Liver (tissue), 9 donors: ENCODE data around the gene KCNMA1. TPM values are rescaled to one million over a fixed set of nuclear protein-coding genes. Genes with fewer than 3 reads are reported as not detected.

ENCODE experiments used
- DNase-seq: peaks from one replicate; pipeline ENCODE4 v3.0.0-alpha.2; 2017; ENCODE audit warnings: low spot score
- H3K27ac ChIP-seq, 2 donors: one replicate each; pipeline ENCODE4 v1.7.0; 2013; ENCODE audit warnings: inconsistent platforms in 2 of 2, low read length in 2 of 2, control low read depth in 1 of 2, low read depth in 1 of 2, mild to moderate bottlenecking in 1 of 2
- H3K27me3 ChIP-seq, 4 donors: one replicate each; pipeline versions ENCODE4 v1.6.1 to v1.7.0; 2013; ENCODE audit warnings: low read length in 3 of 4, inconsistent platforms in 1 of 4, mild to moderate bottlenecking in 1 of 4, moderate library complexity in 1 of 4; ENCODE audit not compliant: control insufficient read depth in 4 of 4, insufficient read depth in 4 of 4
- H3K36me3 ChIP-seq, 4 donors: one replicate each; pipeline versions ENCODE4 v1.6.1 to v1.7.0; 2013; ENCODE audit warnings: low read length in 3 of 4, mild to moderate bottlenecking in 3 of 4, low read depth in 1 of 4, moderate library complexity in 1 of 4; ENCODE audit not compliant: control insufficient read depth in 4 of 4, insufficient read depth in 3 of 4
- H3K4me1 ChIP-seq, 4 donors: one replicate each; pipeline versions ENCODE4 v1.6.1 to v1.7.0; 2013; ENCODE audit warnings: low read length in 3 of 4, mild to moderate bottlenecking in 3 of 4, moderate library complexity in 1 of 4; ENCODE audit not compliant: control insufficient read depth in 4 of 4, insufficient read depth in 4 of 4
- H3K4me3 ChIP-seq, 3 donors: one replicate each; pipeline versions ENCODE4 v1.6.1 to v1.7.0; 2013; ENCODE audit warnings: low read length in 3 of 3, control low read depth in 1 of 3, low read depth in 1 of 3, mild to moderate bottlenecking in 1 of 3
- H3K9ac ChIP-seq, 2 donors: one replicate each; pipeline ENCODE4 v1.7.0; 2013; ENCODE audit warnings: low read length in 2 of 2, mild to moderate bottlenecking in 2 of 2, moderate library complexity in 2 of 2, control low read depth in 1 of 2, low read depth in 1 of 2
- H3K9me3 ChIP-seq, 4 donors: one replicate each; pipeline versions ENCODE4 v1.6.1 to v1.7.0; 2013; ENCODE audit warnings: low read length in 3 of 4; ENCODE audit not compliant: control insufficient read depth in 4 of 4
- CTCF ChIP-seq: fragments of 150-350 bp; IDR thresholded peaks from 2 replicates; pipeline ENCODE4 v1.5.1; 2017; ENCODE audit warnings: improper control_type of control experiment, low read depth, low read length; ENCODE audit not compliant: missing input control
- EGR1 ChIP-seq, 2 donors: IDR thresholded peaks; 2 replicates each; pipeline ENCODE4 v1.6.1; 2016 to 2018; ENCODE audit warnings: antibody characterized with exemption in 2 of 2, low read depth in 2 of 2
- GABPA ChIP-seq, 2 donors: IDR thresholded peaks in 1 of 2; conservative IDR thresholded peaks in 1 of 2; 2 replicates each; pipeline ENCODE4 v1.6.1; 2016; ENCODE audit warnings: antibody characterized with exemption in 2 of 2, mild to moderate bottlenecking in 1 of 2, moderate library complexity in 1 of 2
- HNF4A ChIP-seq, 2 donors: conservative IDR thresholded peaks; 2 replicates each; pipeline ENCODE4 v1.6.1; 2016; ENCODE audit warnings: antibody characterized with exemption in 2 of 2, mild to moderate bottlenecking in 2 of 2
- HNF4G ChIP-seq: IDR thresholded peaks from 2 replicates; pipeline ENCODE4 v1.6.1; 2016; ENCODE audit warnings: antibody characterized with exemption
- JUND ChIP-seq, 2 donors: IDR thresholded peaks; 2 replicates each; pipeline ENCODE4 v1.6.1; 2016; ENCODE audit warnings: antibody characterized with exemption in 2 of 2
- MAX ChIP-seq: IDR thresholded peaks from 2 replicates; pipeline ENCODE4 v1.6.1; 2016; ENCODE audit warnings: antibody characterized with exemption
- RAD21 ChIP-seq, 2 donors: IDR thresholded peaks; 2 replicates each; pipeline ENCODE4 v1.6.1; 2016; ENCODE audit warnings: antibody characterized with exemption in 2 of 2, mild to moderate bottlenecking in 2 of 2
- REST ChIP-seq: IDR thresholded peaks from 2 replicates; pipeline ENCODE4 v1.6.1; 2016; ENCODE audit warnings: antibody characterized with exemption, mild to moderate bottlenecking
- TAF1 ChIP-seq: conservative IDR thresholded peaks from 2 replicates; pipeline ENCODE4 v1.6.1; 2016; ENCODE audit warnings: antibody characterized with exemption, mild to moderate bottlenecking
- WGBS: extraction: QIAGEN DNeasy Blood & Tissue Kit; methylation state at CpG from one replicate; pipeline ENCODE4 v1.1.7; 2013; 5-methylcytosine and 5-hydroxymethylcytosine counted together
- polyA plus RNA-seq, 2 donors: library from polyadenylated mRNA; stranded (reverse) in 1 of 2; unstranded in 1 of 2; fragments of 200-250 nt in 1 of 2; fragments of >200 nt in 1 of 2; fragmentation: Nextera tagmentation in 1 of 2; extraction: Ambion mirVana in 1 of 2; gene quantifications; one replicate each; pipeline versions ENCODE4 v1.2.1 to v1.2.3, GENCODE V29; 2013 to 2015
- total RNA-seq, 2 donors: library from RNA; depleted of rRNA; stranded (reverse); fragments of >200 nt; gene quantifications; one replicate each; pipeline ENCODE4 v1.2.3, GENCODE V29; 2014
- donor health status: healthy.
- donor health status: healthy.
- donor health status: healthy.
- donor health status: healthy.
- donor health status: healthy.

KCNMA1 gene
- total and polyA plus RNA-seq, 4 donors, result 2.5 to 9.7 (median 4.7) TPM

GRCh38 chr10:77492368-77492994 lies 145.1 kb downstream of the KCNMA1 start:
- Histone ChIP-seq H3K27me3 (no peaks in the 10 kb centered on the region), H3K9me3 (no peaks in the 10 kb centered on the region), H3K4me3 (no peak overlapping the region), H3K4me1 (peaks cover 7 to 47% (median 26%) of the 10 kb centered on the region in 4 donors), H3K36me3 (no peaks in the 10 kb centered on the region), H3K9ac (no peak overlapping the region), H3K27ac (no peak overlapping the region)
- 89% methylated on average over 4 of the region's 4 CpGs for WGBS
- DNase-seq, result no peak
- TF ChIP-seq RAD21 (IDR thresholded peaks at IDR 0.05), result no peak
- TF ChIP-seq JUND (IDR thresholded peaks at IDR 0.05), result no peak
- TF ChIP-seq CTCF, result no peak
- no peak for TF ChIP-seq HNF4A (conservative IDR thresholded peaks at IDR 0.05)
- TF ChIP-seq MAX, result no peak
- no peak for TF ChIP-seq GABPA (IDR thresholded peaks at IDR 0.05 in 1 of 2, conservative IDR thresholded peaks at IDR 0.05 in 1 of 2)
- no peak for TF ChIP-seq EGR1 (IDR thresholded peaks at IDR 0.05; ENCODE audit: low read depth in 2 of 2)

GRCh38 chr10:77490534-77491314 lies 146.9 kb downstream of the KCNMA1 start:
- no peak for DNase-seq
- WGBS, result 66% methylated on average over 6 of the region's 6 CpGs
- Histone ChIP-seq H3K9me3 (no peaks in the 10 kb centered on the region), H3K4me3 (no peak overlapping the region), H3K9ac (no peak overlapping the region), H3K4me1 (peaks cover 9 to 51% (median 39%) of the 10 kb centered on the region in 4 donors), H3K36me3 (no peaks in the 10 kb centered on the region), H3K27me3 (no peaks in the 10 kb centered on the region), H3K27ac (peak overlapping the region; percentile 65 to 68)
- TF ChIP-seq REST, result no peak
- TF ChIP-seq HNF4G, result no peak
- TF ChIP-seq JUND (IDR thresholded peaks at IDR 0.05), result no peak
- no peak for TF ChIP-seq CTCF
- TF ChIP-seq TAF1, result no peak
